SK-N-SH (cell line): ENCODE measurements around the gene CLDN14. TPM values are rescaled to one million over a fixed set of nuclear protein-coding genes. Genes with fewer than 3 reads are reported as not detected.

Source experiments
- CTCF ChIA-PET: fragments of 300-600, 350-600 bp; formaldehyde crosslinking; extraction: SDS; loops from one replicate; lab custom pipeline; 2021; lab: Yijun Ruan, JAX
- POLR2A ChIA-PET: fragments of 350-600 bp; sonication (Branson Sonifier 250); formaldehyde crosslinking; extraction: SDS; loops from one replicate; lab custom pipeline; 2020; ENCODE audit warnings: antibody characterized with exemption, inconsistent platforms; lab: Yijun Ruan, JAX
- DNase-seq: peaks from one replicate; pipeline ENCODE4 v3.0.0; 2012
- H2AFZ ChIP-seq: fragments of 200-600 bp; sonication (generic); 2 replicates; pipeline ENCODE4 v1.8.1; 2016; ENCODE audit warnings: antibody characterized with exemption, mild to moderate bottlenecking, low read depth
- H3F3A ChIP-seq: fragments of 200-600 bp; sonication (generic); replicated peaks from 2 replicates; pipeline ENCODE3; 2016; ENCODE audit warnings: antibody characterized with exemption, mild to moderate bottlenecking; ENCODE audit not compliant: insufficient read depth
- H3K27ac ChIP-seq, 2 experiments: fragments of 200-500 bp in 1 of 2; fragments of 200-600 bp in 1 of 2; sonication (Bioruptor generic) in 1 of 2; sonication (generic), shearing (Covaris generic) in 1 of 2; 2 replicates each; pipeline versions ENCODE4 v1.5.1 to v1.6.1; 2014 to 2016; ENCODE audit warnings: low read depth in 2 of 2, inconsistent platforms in 1 of 2, low read length in 1 of 2, mild to moderate bottlenecking in 1 of 2, mixed read lengths in 1 of 2
- H3K27me3 ChIP-seq: fragments of 200-600 bp; sonication (generic), shearing (Covaris generic); 2 replicates; pipeline ENCODE4 v1.6.1; 2016; ENCODE audit warnings: mixed run types; ENCODE audit not compliant: insufficient read depth
- H3K36me3 ChIP-seq, 2 experiments: fragments of 200-500 bp in 1 of 2; fragments of 200-600 bp in 1 of 2; sonication (Bioruptor generic) in 1 of 2; sonication (generic) in 1 of 2; replicated peaks in 1 of 2; 2 replicates each; pipeline versions ENCODE3 to v1.5.1; 2014 to 2016; ENCODE audit warnings: low read length in 1 of 2, mild to moderate bottlenecking in 1 of 2; ENCODE audit not compliant: insufficient read depth in 2 of 2, control insufficient read depth in 1 of 2
- H3K4me1 ChIP-seq, 2 experiments: fragments of 200-500 bp in 1 of 2; fragments of 200-600 bp in 1 of 2; sonication (Bioruptor generic) in 1 of 2; sonication (generic), shearing (Covaris generic) in 1 of 2; 2 replicates each; pipeline versions ENCODE4 v1.5.1 to v1.6.1; 2014 to 2016; ENCODE audit warnings: low read depth in 1 of 2, low read length in 1 of 2, mixed run types in 1 of 2; ENCODE audit not compliant: insufficient read depth in 2 of 2, control insufficient read depth in 1 of 2
- H3K4me2 ChIP-seq: fragments of 200-600 bp; sonication (generic), shearing (Covaris generic); 2 replicates; pipeline ENCODE4 v1.6.1; 2017; ENCODE audit warnings: mixed run types
- H3K4me3 ChIP-seq, 2 experiments: fragments of 200-500 bp in 1 of 2; fragments of 200-600 bp in 1 of 2; sonication (Bioruptor generic) in 1 of 2; sonication (generic), shearing (Covaris generic) in 1 of 2; 2 replicates each; pipeline versions ENCODE4 v1.5.1 to v1.8.1; 2014 to 2016; ENCODE audit warnings: low read depth in 2 of 2, inconsistent platforms in 1 of 2, low read length in 1 of 2, mild to moderate bottlenecking in 1 of 2, mixed read lengths in 1 of 2, moderate library complexity in 1 of 2
- H3K79me2 ChIP-seq: fragments of 200-600 bp; sonication (generic); 2 replicates; pipeline ENCODE4 v1.8.1; 2017; ENCODE audit warnings: mild to moderate bottlenecking; ENCODE audit not compliant: insufficient read depth
- H3K9ac ChIP-seq: fragments of 200-600 bp; sonication (generic); 2 replicates; pipeline ENCODE4 v1.6.1; 2017; ENCODE audit warnings: mixed run types
- H3K9me2 ChIP-seq: fragments of 200-600 bp; sonication (generic); 2 replicates; pipeline ENCODE4 v1.6.1; 2017; ENCODE audit warnings: mixed run types
- H3K9me3 ChIP-seq: fragments of 200-600 bp; sonication (generic); 2 replicates; pipeline ENCODE4 v1.6.1; 2017; ENCODE audit warnings: mixed run types, mild to moderate bottlenecking, moderate library complexity
- H4K20me1 ChIP-seq: fragments of 200-600 bp; sonication (generic); 2 replicates; pipeline ENCODE4 v1.6.1; 2017; ENCODE audit warnings: mild to moderate bottlenecking, mixed run types; ENCODE audit not compliant: insufficient read depth
- ELF1 ChIP-seq: IDR thresholded peaks from 2 replicates; pipeline ENCODE4 v1.4.0; 2012
- EZH2phosphoT487 ChIP-seq: fragments of 200-600 bp; sonication (generic); IDR thresholded peaks from 2 replicates; pipeline ENCODE4 v1.6.1; 2017; ENCODE audit warnings: low read depth, mixed run types, mild to moderate bottlenecking, antibody characterized with exemption, moderate library complexity, borderline replicate concordance
- FOXJ3 ChIP-seq: sonication (generic); formaldehyde crosslinking; IDR thresholded peaks from 2 replicates; pipeline ENCODE4 v1.5.1; 2020; ENCODE audit warnings: mild to moderate bottlenecking, missing genetic modification reagents
- GATA2 ChIP-seq: sonication (generic); formaldehyde crosslinking; IDR thresholded peaks from 2 replicates; pipeline ENCODE4 v1.5.0; 2020; ENCODE audit warnings: mild to moderate bottlenecking, missing genetic modification reagents
- JUND ChIP-seq: IDR thresholded peaks from 2 replicates; pipeline ENCODE4 v1.4.0; 2012
- MAX ChIP-seq: IDR thresholded peaks from 2 replicates; pipeline ENCODE4 v1.4.0; 2012; ENCODE audit warnings: low read depth
- NFIC ChIP-seq: IDR thresholded peaks from 2 replicates; pipeline ENCODE4 v1.4.0; 2012; ENCODE audit warnings: borderline replicate concordance
- NRF1 ChIP-seq: IDR thresholded peaks from 2 replicates; pipeline ENCODE4 v1.6.1; 2012; ENCODE audit warnings: low read depth, mild to moderate bottlenecking, low read length
- RAD21 ChIP-seq: IDR thresholded peaks from 2 replicates; pipeline ENCODE4 v1.6.1; 2012; ENCODE audit warnings: mild to moderate bottlenecking, low read length
- RCOR1 ChIP-seq: fragments of 150-350 bp; IDR thresholded peaks from 2 replicates; pipeline ENCODE4 v1.6.1; 2017; ENCODE audit warnings: antibody characterized with exemption, low read length
- RFX5 ChIP-seq: IDR thresholded peaks from 2 replicates; pipeline ENCODE4 v1.6.1; 2012; ENCODE audit warnings: mild to moderate bottlenecking, improper control_type of control experiment, low read length
- RXRA ChIP-seq: IDR thresholded peaks from 2 replicates; pipeline ENCODE4 v1.4.0; 2012; ENCODE audit warnings: low read depth, mild to moderate bottlenecking, borderline replicate concordance
- SIN3A ChIP-seq: IDR thresholded peaks from 2 replicates; pipeline ENCODE4 v1.6.1; 2012; ENCODE audit warnings: low read depth, mild to moderate bottlenecking, low read length, moderate library complexity, borderline replicate concordance
- SMC3 ChIP-seq: IDR thresholded peaks from 2 replicates; pipeline ENCODE4 v1.6.1; 2012; ENCODE audit warnings: low read depth, low read length, improper control_type of control experiment
- TCF12 ChIP-seq: IDR thresholded peaks from 2 replicates; pipeline ENCODE4 v1.4.0; 2012
- YY1 ChIP-seq: IDR thresholded peaks from 2 replicates; pipeline ENCODE4 v1.4.0; 2012; ENCODE audit warnings: low read depth, mild to moderate bottlenecking
- WGBS: methylation state at CpG from one replicate; pipeline ENCODE4 v1.1.6; 2017; ENCODE audit warnings: low lambda C conversion rate; 5-methylcytosine and 5-hydroxymethylcytosine counted together
- polyA plus RNA-seq, 3 experiments: library from polyadenylated mRNA; depleted of rRNA; stranded (reverse); fragments of >200 nt; gene quantifications; 2 replicates each; pipeline ENCODE4 v1.2.3, GENCODE V29; 2012
- TF ChIP-seq, protein P1 (sequence below): fragments of 150-350 bp; IDR thresholded peaks from 2 replicates; pipeline ENCODE4 v1.6.1; 2017; ENCODE audit warnings: antibody characterized with exemption, low read length, low read depth, borderline replicate concordance
- TF ChIP-seq, protein P2 (sequence below): fragments of 150-350 bp; IDR thresholded peaks from 2 replicates; pipeline ENCODE4 v1.6.1; 2016; ENCODE audit warnings: mild to moderate bottlenecking, low read depth, low read length
- TF ChIP-seq, protein P3 (sequence below): IDR thresholded peaks from 2 replicates; pipeline ENCODE4 v1.4.0; 2012; ENCODE audit warnings: low read depth, borderline replicate concordance
- TF ChIP-seq, protein P4 (sequence below): IDR thresholded peaks from 2 replicates; pipeline ENCODE4 v1.4.0; 2012; ENCODE audit warnings: low read depth, borderline replicate concordance
- TF ChIP-seq, protein P5 (sequence below): IDR thresholded peaks from 2 replicates; pipeline ENCODE4 v1.6.1; 2012; ENCODE audit warnings: mild to moderate bottlenecking, low read depth, low read length, moderate library complexity

The CLDN14 gene
- polyA plus RNA-seq, 1 of the 3 experiments (the other 2 are of a cell fraction) = not detected

- Histone ChIP-seq H3K36me3 (no peaks in the 10 kb centered on the region), H3F3A (no peaks in the 10 kb centered on the region), H2AFZ (no peak overlapping the region), H3K4me1 (no peaks in the 10 kb centered on the region), H3K9me2 (no peaks in the 10 kb centered on the region), H3K4me3 (no peak overlapping the region), H3K27ac (no peak overlapping the region), H4K20me1 (no peaks in the 10 kb centered on the region), H3K9ac (no peak overlapping the region), H3K4me2 (no peak overlapping the region), H3K9me3 (no peaks in the 10 kb centered on the region), H3K79me2 (no peaks in the 10 kb centered on the region), H3K27me3 (no peaks in the 10 kb centered on the region; the same call in 1 of the 2 replicates)
- TF ChIP-seq MAX = no peak
- TF ChIP-seq ELF1 = no peak
- no peak for TF ChIP-seq JUND
- TF ChIP-seq, protein P1, sequence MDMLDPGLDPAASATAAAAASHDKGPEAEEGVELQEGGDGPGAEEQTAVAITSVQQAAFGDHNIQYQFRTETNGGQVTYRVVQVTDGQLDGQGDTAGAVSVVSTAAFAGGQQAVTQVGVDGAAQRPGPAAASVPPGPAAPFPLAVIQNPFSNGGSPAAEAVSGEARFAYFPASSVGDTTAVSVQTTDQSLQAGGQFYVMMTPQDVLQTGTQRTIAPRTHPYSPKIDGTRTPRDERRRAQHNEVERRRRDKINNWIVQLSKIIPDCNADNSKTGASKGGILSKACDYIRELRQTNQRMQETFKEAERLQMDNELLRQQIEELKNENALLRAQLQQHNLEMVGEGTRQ = no peak
- TF ChIP-seq, protein P2, sequence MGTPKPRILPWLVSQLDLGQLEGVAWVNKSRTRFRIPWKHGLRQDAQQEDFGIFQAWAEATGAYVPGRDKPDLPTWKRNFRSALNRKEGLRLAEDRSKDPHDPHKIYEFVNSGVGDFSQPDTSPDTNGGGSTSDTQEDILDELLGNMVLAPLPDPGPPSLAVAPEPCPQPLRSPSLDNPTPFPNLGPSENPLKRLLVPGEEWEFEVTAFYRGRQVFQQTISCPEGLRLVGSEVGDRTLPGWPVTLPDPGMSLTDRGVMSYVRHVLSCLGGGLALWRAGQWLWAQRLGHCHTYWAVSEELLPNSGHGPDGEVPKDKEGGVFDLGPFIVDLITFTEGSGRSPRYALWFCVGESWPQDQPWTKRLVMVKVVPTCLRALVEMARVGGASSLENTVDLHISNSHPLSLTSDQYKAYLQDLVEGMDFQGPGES = no peak
- TF ChIP-seq RXRA = no peak
- no peak for TF ChIP-seq RAD21
- no peak for TF ChIP-seq GATA2 (CRISPR knock-in tag)
- TF ChIP-seq RCOR1 = no peak
- TF ChIP-seq YY1 = no peak
- TF ChIP-seq RFX5 = no peak
- no peak for TF ChIP-seq NRF1
- no peak for TF ChIP-seq TCF12
- TF ChIP-seq NFIC = no peak
- TF ChIP-seq EZH2phosphoT487 = no peak
- TF ChIP-seq, protein P3, sequence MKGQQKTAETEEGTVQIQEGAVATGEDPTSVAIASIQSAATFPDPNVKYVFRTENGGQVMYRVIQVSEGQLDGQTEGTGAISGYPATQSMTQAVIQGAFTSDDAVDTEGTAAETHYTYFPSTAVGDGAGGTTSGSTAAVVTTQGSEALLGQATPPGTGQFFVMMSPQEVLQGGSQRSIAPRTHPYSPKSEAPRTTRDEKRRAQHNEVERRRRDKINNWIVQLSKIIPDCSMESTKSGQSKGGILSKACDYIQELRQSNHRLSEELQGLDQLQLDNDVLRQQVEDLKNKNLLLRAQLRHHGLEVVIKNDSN = no peak
- POLR2A ChIA-PET = no interaction called here
- CTCF ChIA-PET = interaction anchor here (0.7 kb wide), 1 partner anchor 478 kb away, joined by 3 read pairs; no protein-coding TSS in a partner anchor
- 29% methylated on average over 5 of the region's 5 CpGs for WGBS
- no peak for DNase-seq
Measured at GRCh38 chr21:36511484-36512220, 31.7 kb upstream of the CLDN14 start.

- Histone ChIP-seq H2AFZ (no peak overlapping the region), H3K4me2 (no peak overlapping the region), H3K27me3 (no peaks in the 10 kb centered on the region; the same call in 1 of the 2 replicates), H3K4me1 (no peaks in the 10 kb centered on the region), H4K20me1 (no peaks in the 10 kb centered on the region), H3K36me3 (no peaks in the 10 kb centered on the region), H3K4me3 (no peak overlapping the region), H3K79me2 (no peaks in the 10 kb centered on the region), H3F3A (no peaks in the 10 kb centered on the region), H3K27ac (no peak overlapping the region), H3K9ac (no peak overlapping the region), H3K9me2 (no peaks in the 10 kb centered on the region), H3K9me3 (no peaks in the 10 kb centered on the region)
- ChIA-PET CTCF (no interaction called here), POLR2A (no interaction called here)
- no peak for DNase-seq
- 40% methylated on average over 6 of the region's 6 CpGs for WGBS
- TF ChIP-seq, protein P4, sequence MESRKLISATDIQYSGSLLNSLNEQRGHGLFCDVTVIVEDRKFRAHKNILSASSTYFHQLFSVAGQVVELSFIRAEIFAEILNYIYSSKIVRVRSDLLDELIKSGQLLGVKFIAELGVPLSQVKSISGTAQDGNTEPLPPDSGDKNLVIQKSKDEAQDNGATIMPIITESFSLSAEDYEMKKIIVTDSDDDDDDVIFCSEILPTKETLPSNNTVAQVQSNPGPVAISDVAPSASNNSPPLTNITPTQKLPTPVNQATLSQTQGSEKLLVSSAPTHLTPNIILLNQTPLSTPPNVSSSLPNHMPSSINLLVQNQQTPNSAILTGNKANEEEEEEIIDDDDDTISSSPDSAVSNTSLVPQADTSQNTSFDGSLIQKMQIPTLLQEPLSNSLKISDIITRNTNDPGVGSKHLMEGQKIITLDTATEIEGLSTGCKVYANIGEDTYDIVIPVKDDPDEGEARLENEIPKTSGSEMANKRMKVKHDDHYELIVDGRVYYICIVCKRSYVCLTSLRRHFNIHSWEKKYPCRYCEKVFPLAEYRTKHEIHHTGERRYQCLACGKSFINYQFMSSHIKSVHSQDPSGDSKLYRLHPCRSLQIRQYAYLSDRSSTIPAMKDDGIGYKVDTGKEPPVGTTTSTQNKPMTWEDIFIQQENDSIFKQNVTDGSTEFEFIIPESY = no peak
- TF ChIP-seq SIN3A (no peak), SMC3 (no peak), FOXJ3 (no peak), GATA2 (CRISPR knock-in tag) (no peak)
- TF ChIP-seq, protein P5, sequence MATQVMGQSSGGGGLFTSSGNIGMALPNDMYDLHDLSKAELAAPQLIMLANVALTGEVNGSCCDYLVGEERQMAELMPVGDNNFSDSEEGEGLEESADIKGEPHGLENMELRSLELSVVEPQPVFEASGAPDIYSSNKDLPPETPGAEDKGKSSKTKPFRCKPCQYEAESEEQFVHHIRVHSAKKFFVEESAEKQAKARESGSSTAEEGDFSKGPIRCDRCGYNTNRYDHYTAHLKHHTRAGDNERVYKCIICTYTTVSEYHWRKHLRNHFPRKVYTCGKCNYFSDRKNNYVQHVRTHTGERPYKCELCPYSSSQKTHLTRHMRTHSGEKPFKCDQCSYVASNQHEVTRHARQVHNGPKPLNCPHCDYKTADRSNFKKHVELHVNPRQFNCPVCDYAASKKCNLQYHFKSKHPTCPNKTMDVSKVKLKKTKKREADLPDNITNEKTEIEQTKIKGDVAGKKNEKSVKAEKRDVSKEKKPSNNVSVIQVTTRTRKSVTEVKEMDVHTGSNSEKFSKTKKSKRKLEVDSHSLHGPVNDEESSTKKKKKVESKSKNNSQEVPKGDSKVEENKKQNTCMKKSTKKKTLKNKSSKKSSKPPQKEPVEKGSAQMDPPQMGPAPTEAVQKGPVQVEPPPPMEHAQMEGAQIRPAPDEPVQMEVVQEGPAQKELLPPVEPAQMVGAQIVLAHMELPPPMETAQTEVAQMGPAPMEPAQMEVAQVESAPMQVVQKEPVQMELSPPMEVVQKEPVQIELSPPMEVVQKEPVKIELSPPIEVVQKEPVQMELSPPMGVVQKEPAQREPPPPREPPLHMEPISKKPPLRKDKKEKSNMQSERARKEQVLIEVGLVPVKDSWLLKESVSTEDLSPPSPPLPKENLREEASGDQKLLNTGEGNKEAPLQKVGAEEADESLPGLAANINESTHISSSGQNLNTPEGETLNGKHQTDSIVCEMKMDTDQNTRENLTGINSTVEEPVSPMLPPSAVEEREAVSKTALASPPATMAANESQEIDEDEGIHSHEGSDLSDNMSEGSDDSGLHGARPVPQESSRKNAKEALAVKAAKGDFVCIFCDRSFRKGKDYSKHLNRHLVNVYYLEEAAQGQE = no peak
Measured at GRCh38 chr21:36510911-36511310, 31.0 kb upstream of the CLDN14 start.
